Brain pericyte (primary cell): ENCODE data around the gene CARS1.
"Not testable (repeated sequence)": the region's sequence is repeated elsewhere in the genome, so short reads cannot be mapped to it uniquely, and the experiment has no call there.

Experiments
- DNase-seq: peaks from one replicate; pipeline ENCODE4 v3.0.0-alpha.2; 2012; ENCODE audit warnings: low read depth, low spot score

Gene CARS1

DNA sequence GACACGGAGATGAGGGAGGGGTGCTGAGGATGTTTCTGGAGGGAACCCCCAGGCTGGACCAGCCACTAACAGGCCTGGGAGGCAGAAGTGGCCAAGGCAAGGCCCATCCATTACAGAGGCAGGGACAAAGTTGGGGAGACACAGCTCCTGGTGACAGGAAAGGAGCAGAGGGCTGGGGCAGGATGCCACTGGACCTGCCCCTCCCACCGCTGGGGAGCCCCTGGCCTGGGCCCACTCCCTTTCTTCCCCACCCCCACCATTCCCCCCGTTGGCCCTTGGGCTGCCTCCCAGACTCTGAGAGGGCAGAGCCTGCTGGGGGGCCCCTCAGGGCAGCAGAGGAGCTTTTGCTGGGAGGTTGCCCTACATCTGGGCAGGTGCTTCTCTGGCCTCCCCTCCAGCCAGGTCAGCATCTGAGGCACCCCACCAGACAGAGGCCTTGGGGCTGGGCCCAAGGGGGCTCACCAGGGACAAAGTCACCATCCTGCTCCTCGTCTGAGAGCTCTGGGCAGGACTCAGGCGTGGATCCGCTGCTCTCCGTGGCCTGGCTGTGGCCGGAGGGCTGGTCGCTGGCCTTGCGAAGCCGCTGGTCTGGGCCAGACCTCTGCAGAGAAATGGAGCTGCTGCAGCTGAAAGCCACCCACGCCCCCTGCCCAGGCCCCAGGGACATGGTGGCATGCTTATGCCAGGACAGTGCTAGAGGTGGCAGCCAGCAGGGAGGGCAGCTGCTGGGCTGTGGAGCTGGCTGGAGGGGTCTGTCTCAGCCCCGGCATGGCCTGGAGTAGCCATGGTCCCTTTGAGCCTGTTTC lies 33.1 kb upstream of the CARS1 start:
- DNase-seq: no peak

DNA sequence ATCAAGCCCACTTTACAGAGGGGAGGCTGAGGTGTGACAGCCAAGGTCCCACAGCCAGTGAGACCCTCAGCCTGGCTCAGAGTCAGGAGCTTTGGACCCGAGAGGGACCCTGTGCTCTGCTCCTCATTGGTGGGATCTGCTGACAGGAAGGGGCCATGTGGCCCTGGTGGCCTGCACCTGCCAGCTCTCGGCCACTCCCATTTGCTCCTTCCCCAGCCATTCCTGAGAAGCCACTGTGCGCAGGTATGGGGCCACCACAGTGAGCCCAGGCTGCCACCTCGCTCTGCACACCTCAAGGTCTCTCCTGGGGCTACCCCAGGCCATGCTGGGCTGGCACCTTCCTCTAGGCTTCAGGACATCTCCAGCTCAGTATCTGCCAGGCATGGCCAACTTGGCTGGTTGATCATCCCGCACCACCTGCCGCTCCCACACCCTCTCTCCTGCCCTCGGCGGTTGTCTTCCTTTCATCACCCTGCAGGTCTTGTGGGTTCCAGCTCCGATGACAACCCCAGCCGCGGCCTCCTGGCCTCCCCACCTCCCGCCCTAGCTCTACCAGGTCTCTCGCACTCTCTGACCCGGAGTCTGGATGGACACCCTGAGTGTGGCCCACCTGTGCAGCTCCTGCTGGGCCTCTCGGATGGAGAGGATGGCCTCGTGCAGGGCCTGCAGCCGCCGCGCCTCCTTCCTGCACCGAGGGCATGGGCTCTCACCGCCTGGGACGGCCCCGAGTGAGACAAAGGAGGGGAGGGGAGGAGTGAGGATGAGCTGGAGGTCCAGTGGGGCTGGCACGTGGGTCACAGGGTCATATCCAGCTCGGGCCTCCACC lies 32.2 kb upstream of the CARS1 start:
- no peak for DNase-seq

DNA sequence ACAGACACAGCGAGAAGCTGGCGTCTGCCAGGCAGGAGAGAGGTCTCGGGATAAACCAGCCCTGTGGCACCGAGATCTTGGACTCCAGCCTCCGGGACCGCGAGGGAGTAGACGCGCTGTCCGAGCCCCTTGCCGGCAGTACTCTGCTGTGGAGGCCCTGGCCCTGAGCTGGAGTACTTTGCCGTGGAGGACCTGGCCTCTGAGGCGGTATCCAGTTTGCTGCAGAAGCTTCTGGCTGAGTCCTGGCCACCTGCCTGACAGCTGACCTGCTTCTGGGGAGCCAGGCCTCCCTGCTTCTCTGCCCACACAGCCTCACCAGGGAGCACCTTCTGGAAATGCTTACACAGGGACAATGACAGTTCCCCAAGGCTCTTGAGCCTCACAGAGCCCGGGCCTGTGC lies 31.6 kb upstream of the CARS1 start:
- no peak for DNase-seq

DNA sequence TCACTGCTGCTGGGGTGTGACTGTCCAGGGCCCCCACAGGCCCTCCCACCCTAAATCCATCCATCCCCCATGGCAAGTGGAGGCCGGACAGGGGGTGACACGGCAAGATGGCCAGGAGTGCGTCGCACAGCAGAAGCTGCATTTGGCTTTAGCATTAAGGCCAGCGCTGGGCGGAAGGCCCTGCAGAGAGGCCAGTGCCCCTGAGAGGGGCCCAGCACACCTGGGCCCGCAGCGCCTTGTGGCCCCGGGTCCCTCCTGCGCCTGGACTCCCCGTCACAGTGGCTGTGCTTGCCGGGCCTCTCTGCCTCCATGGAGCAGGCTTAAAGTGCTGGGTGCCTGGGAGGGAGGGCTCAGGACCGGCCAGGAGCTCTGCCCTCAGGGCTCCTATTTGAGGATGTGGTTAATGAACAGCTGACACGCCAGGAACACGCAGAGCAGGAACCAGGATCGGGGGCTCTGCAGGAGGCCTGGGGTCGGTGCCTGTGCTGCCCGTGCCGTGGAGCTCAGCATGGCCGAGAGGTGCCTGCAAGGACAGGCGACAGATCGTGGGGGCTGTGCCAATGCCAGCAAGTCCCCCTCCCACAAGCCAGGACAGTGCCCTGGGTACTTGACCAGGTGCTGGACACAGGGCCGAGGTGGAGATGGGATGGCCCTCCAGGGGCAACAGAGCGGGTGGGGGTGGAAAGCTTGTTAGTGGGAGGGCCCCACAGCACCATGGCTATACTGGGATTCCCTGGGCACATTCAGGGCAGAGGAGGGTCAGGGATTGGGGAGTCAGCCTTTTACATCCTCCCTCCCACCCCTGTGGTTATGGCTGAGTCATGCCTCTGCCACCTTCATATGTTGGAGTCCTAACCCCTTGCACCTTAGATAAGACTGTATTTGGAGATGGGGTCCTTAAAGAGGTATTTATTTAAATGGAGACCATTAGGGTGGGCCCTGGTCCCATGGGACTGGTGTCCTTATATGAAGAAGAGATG lies 30.9 kb upstream of the CARS1 start:
- DNase-seq: no peak

DNA sequence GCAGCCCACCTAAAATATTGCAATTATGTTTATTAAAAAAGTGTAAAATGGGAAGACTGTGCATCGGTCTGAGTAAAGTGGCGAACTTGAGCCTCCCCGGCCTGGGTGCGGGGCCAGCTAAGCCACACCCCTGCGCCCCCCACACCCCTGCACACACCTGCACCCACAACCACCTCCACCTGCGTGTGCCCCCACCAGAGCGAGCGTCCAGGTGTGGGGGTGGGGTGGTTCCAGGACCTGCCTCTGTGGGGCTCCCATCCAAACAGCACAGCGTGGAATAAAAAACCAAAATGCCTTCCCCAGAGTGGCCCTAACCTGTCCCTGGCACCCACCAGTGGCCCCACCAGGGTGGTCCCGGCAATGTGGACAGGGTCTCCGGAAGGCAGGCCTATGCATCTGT lies 30.1 kb upstream of the CARS1 start:
- no peak for DNase-seq

DNA sequence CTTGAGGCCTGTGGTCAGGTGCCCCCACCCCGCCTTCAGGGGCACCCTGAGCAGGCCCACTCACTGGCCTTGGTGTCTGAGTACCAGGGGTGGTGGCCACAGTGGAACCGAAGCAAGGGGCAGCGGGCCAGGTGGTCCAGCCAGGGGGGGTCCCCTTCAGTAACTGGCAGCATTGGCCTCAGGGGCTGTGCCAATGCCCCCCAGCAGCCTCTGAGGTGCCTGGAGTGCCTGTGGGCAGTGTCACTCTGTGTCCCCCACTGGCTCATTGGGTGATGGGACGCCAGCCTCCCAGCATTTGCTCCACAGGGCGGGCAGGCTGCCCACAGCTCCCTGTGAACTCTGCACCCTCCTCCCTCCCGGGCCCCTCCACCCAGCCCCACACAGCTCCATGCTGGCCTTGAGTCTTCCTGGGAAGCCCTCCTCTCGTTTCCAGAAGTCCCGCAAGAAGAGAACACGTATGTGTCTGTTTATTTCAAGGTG lies 29.5 kb upstream of the CARS1 start:
- no peak for DNase-seq

DNA sequence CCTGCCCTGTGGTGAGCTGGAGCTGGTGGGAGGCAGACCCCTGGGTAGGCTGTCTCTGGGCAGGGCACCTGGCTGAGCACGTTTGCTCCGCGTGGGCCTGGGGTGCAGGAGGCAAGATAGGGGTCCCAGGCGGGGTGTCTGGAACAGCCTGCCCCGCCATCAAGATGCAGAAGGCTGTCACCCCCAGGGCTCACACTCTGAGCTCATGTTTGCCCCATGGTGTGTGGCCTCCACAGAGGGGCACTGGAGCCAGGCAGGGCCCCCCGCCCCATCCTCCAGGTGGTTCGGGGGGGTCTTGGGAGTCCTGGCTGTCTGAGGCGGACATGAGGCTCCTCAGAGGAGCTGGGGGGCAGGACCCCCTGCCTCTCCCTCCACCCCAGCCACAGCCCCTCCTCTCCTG lies 28.9 kb upstream of the CARS1 start:
- no peak for DNase-seq

DNA sequence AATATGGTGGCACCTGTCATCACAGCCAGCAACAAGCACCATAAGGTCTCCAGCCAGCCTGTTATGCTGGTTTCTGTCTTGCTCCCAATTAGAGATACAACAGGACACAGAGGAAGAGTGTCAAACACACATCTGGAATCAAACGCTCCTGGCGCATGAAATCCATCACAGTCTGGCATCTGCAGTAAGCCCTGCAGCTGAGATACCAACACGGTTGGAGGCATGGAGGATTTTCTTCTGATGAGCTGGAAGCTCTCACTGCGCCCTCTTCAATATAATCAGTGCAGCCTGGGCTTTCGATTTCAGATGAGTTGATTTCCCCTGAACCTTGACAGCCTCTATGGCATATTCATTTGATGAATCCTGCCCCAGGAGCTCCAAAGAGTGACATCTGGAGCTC lies 27.8 kb upstream of the CARS1 start:
- no peak for DNase-seq

DNA sequence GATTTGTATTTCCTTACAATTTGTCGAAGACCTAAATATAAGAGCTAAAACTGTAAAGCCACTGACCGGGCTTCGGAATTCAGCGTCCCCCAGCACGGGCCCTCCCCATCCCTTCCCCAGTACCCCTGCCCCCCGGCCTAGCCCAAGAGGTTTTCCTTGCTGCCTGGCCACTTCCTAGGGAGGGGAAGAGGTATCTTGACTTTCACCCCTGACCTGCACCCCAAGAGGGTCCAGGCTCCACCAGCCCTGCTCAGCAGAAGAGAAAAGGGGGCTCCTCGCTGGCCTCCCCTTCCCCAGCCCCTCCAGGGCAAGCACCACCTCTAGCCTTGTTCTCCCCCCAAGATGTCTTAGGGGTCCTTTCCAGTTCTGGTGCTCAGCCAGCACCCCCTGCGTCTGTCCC lies 26.1 kb upstream of the CARS1 start:
- DNase-seq: no peak

DNA sequence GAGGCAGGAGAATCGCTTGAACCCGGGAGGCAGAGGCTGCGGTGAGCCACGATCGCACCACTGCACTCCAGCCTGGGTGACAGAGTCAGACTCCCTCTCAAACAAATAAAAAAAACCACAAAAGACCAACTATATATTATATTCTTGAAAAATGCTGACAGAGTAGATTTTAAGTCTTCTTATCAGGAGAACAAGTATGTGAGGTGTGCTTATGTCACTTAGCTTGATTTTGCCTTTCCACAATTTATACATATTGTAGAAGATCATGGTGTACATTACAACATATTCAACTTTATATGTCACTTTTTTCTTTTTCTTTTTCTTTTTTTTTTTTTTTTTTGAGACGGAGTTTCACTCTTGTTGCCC lies 24.1 kb upstream of the CARS1 start:
- DNase-seq: no peak

DNA sequence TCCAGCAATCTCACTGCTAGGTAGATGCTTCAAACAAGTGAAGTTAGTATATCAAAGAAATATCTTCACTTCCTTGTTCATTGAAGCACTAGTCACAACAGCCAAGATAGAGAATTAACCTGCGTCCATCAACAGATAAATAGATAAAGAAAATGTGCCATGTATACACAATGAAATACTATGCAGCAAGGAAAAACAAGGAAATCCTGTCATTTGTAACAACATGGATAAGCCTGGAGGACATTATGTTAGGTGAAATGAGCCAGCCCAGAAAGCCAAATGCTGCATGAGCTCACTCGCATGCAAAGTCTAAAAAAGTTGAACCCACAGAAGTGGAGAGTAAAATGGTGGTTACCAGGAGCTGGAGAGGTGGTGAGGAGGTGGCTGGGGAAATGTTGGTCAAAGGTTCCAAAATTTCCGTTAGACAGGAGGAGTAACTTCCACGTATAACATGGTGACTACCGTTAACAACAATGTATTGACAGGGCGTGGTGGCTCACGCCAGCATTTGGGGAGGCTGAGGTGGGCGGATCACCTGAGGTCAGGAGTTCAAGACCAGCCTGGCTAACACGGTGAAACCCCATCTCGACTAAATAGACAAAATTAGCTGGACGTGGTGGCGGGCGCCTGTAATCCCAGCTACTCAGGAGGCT lies 23.6 kb upstream of the CARS1 start:
- DNase-seq: no peak

DNA sequence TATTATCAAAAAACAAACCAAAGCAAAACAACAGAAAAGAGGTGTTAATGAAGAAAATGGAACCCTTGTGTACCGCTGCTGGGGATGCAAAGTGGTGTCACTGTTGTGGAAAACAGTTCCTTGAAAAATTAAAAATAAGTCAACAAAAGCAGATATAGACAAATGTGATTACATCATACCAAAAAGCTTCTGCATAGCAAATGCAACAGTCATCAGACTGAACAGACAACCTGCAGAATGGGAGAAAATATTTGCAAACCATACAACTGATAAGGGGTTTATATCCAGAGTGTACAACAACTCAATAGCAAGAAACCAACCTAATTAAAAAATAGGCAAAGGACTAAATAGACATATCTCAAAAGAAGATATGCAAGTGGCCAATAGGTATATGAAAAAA lies 22.9 kb upstream of the CARS1 start:
- no peak for DNase-seq

DNA sequence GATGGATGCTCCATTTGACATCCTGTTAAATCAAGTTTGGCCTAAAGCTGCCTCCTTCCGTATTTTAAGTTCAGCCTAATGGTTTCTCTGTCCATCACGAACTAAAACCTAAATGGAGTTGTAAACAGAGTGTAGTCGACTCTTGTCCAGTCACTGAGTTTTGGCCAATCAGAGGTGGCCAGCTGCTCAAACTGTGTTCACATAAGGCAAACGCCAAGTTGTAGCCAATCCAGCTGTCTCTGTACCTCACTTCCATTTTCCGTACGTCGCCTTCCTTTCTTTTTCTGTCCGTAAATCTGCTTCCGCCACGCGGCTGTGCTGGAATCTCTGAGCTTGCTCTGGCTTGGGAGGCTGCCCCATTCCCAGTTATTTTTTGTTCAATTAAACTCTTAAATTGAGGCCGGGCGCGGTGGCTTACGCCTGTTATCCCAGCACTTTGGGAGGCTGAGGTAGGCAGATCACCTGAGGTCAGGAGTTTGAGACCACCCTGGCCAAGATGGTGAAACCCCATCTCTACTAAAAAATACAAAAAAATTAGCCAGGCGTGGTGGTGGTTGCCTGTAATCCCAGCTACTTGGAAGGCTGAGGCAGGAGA lies 20.7 kb upstream of the CARS1 start:
- DNase-seq: no peak

DNA sequence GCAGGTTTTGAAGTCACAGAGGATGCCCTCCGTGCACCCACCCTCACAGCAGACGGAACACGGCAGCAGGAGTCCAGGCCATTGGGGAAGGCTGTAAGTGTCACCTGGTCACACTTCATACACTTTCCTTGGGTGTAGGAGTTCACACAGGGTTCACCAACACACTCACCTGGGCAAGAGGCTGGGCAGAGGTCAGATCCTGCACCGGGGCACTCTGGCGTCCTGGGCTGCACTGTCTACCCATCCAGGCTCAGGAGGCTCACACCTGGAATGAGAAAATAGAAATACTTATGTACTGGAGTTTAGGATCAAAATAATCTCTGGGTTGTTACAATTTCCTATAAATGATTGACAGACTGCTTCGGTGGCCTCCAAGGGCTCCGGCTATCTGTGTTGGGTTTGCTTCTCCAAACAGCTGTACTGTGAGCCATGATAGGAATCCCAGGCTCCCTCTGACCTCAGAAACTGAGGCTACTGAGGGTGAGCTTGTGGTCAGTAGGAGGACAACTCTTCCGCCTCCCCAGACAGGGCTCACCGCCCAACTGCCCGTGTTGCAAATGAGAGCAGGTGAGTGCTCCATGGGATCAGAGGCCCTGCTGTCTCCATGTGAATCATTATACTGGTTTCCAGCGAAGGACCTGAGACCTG lies 20.1 kb upstream of the CARS1 start:
- no peak for DNase-seq

DNA sequence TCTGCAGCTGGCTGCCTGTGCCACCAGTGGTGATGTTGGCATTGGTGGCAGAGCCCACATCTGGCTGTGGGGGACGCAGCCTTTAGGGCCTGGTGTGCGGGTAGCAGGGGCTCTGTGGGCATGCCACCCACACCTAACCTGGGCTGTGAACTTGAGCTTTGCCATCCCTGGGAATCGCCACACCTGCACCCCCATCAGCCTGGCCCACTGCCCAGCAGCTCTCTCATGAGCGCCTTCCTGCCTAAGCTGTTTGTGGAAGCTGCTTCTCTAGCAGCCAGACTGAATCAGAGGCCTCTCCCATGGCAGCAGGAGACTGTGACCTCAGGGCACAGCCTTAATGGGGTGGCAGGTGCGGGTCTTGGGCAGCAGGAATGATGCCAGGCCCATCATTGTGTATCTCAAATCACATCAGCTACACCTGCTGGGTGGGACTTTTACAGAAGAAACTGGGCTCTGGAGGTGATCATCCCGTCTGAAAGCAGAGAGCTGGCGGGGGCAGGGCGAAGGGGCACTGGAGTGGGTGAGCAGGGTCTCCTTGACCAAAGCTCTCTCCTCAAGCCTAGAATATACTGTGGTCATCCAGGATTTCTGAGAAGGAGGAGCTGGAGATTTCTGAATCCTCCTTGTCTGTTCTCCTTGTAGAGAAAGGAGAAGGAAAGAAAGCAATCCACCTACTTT lies 17.8 kb upstream of the CARS1 start:
- no peak for DNase-seq

DNA sequence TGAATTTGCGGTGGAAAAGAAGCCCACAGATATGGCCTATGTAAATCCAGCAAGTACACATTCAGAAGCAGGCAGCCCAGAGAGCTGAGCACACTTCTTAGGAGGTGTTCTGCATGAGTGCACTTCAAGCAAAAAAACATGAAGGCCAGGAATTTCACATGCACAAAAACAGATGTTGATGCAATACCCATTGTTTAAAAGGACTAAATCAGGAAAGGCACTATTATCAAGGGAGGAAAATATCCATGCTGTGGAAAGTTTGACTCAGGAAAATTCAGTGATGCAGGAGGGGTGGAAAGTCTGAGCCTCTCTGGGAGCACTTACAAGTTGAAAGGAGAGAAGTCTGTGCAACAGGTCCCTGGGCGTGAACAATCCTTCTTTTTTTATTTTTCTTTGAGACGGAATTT lies 15.8 kb upstream of the CARS1 start:
- DNase-seq: no peak

DNA sequence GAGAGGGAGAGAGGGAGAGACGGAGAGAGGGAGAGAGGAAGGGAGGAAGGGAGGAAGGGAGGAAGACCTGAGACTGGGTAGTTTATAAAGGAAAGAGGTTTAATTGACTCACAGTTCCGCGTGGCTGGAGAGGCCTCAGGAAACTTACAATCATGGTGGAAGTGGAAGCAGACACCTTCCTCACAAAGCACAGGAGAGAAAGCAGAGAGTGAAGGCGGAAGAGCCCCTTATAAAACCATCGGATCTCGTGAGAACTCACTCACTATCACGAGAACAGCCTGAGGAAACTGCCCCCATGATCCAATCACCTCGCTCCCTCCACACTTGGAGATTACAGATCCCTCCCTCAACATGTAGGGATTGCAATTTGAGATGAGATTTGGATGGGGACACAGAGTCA lies 12.2 kb upstream of the CARS1 start:
- DNase-seq: no peak

DNA sequence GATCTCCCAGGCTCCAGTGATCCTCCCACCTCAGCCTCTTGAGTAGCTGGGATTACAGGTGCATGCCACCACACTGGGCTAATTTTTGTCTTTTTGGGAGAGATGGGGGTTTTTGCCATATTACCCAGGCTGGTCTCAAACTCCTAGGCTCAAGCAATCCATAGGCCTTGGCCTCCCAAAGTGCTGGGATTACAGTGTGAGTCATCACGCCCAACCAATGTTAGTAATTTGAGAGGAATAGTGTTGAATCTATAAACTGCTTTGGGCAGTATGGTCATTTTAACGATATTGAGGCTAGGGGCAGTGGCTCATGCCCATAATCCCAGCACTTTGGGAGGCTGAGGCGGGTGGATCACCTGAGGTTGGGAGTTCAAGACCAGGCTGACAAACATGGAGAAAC lies 9.1 kb upstream of the CARS1 start:
- not testable (repeated sequence) for DNase-seq

DNA sequence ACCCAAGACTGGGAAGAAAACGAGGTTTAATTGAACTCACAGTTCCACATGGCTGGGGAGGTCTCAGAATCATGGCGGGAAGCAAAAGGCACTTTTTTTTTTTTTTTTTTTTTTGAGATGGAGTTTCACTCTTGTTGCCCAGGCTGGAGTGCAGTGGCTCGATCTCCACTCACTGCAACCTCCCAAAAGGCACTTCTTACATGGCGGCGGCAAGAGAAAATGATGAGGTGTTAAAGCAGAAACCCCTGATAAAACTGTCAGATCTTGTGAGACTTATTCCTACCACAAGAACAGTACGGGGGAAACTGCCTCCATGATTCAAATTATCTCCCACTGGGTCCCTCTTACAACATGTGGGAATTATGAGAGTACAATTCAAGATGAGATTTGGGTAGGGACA lies 7.5 kb upstream of the CARS1 start:
- DNase-seq: not testable (repeated sequence)

DNA sequence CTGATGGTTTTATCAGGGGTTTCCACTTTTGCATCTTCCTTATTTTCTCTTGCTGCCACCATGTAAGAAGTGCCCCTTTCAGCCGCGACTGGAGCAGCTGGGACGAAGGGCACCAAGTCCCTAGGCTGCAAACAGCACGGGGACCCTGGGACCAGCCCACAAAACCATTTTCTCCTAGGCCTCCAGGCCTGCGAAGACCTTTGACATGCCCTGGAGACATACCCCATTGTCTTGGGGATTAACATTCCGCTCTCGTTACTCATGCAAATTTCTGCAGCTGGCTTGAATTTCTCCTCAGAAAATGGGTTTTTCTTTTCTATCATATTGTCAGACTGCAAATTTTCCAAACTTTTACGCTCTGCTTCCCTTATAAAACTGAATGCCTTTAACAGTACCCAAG lies 6.7 kb upstream of the CARS1 start:
- DNase-seq: not testable (repeated sequence)
